ENCODE measurements around the gene ELAC2. TPM values are rescaled to one million over a fixed set of nuclear protein-coding genes. Genes with fewer than 3 reads are reported as not detected.

Gene ELAC2
- total RNA-seq, 2 donors from 2014 or later, result 42.9 to 59.7 TPM

DNA sequence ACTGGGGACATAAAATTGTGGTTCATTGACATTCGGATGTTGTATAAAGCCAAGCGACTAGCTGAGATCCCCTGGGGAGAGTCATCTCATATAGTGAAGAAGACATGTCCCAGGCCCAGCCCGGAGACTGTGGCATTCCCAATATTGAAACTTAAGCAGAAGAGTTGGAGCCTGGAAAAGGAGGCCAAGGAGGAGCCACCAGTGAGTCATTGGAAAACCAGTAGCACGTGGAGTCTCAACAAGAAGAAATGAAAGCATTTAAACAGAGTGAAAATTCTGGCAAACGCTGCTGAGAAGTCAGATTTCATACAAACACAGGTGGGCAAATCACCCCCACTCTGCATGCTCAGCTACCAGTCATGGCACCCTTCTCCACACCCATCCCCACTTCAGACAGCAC is 9.4 kb upstream of the ELAC2 start:
- H3K9ac ChIP-seq (ENCODE audit: low read depth in 2 of 2, low read length in 2 of 2), result no peak overlapping the region
- no peaks in the 10 kb centered on the region for H3K9me3 ChIP-seq
- no peak overlapping the region for H3K4me3 ChIP-seq
- H3K27ac ChIP-seq, result no peak overlapping the region
- no peaks in the 10 kb centered on the region for H3K36me3 ChIP-seq
- no peaks in the 10 kb centered on the region for H3K27me3 ChIP-seq
- DNase-seq, result no peak
- TF ChIP-seq, protein P1, sequence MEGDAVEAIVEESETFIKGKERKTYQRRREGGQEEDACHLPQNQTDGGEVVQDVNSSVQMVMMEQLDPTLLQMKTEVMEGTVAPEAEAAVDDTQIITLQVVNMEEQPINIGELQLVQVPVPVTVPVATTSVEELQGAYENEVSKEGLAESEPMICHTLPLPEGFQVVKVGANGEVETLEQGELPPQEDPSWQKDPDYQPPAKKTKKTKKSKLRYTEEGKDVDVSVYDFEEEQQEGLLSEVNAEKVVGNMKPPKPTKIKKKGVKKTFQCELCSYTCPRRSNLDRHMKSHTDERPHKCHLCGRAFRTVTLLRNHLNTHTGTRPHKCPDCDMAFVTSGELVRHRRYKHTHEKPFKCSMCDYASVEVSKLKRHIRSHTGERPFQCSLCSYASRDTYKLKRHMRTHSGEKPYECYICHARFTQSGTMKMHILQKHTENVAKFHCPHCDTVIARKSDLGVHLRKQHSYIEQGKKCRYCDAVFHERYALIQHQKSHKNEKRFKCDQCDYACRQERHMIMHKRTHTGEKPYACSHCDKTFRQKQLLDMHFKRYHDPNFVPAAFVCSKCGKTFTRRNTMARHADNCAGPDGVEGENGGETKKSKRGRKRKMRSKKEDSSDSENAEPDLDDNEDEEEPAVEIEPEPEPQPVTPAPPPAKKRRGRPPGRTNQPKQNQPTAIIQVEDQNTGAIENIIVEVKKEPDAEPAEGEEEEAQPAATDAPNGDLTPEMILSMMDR (IDR thresholded peaks at IDR 0.05), result no peak
- intact Hi-C loops (cut with DNase I), result no loop called here
- H3K4me1 ChIP-seq, result no peaks in the 10 kb centered on the region

DNA sequence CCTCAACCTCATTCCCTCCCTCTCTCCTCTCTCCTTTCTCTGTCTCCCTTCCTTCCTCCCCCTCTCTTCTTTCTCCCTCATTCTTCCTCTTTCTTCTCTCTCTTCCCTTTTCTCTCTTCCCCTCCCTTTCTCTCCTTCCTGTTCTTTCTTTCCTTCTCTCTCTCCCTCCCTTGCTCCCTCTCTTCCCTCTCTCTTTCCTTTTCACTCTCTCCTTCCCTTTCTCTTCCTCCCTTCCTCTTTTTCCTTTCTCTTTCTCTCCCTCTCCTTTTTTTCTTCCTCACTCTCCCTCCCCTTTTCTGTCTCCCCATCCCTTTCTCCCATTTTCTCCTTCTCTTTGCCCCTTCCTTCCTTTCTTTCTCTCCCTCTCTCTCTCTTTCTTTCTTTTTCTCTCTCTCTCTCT is 7.9 kb upstream of the ELAC2 start:
- no peaks in the 10 kb centered on the region for H3K27me3 ChIP-seq
- intact Hi-C loops (cut with DNase I), result no loop called here
- TF ChIP-seq, protein P1 (IDR thresholded peaks at IDR 0.05), result no peak
- H3K9me3 ChIP-seq, result no peaks in the 10 kb centered on the region
- no peaks in the 10 kb centered on the region for H3K4me1 ChIP-seq
- H3K4me3 ChIP-seq, result no peak overlapping the region
- no peak overlapping the region for H3K27ac ChIP-seq
- DNase-seq, result no peak
- no peaks in the 10 kb centered on the region for H3K36me3 ChIP-seq
- H3K9ac ChIP-seq (ENCODE audit: low read depth in 2 of 2, low read length in 2 of 2), result no peak overlapping the region

DNA sequence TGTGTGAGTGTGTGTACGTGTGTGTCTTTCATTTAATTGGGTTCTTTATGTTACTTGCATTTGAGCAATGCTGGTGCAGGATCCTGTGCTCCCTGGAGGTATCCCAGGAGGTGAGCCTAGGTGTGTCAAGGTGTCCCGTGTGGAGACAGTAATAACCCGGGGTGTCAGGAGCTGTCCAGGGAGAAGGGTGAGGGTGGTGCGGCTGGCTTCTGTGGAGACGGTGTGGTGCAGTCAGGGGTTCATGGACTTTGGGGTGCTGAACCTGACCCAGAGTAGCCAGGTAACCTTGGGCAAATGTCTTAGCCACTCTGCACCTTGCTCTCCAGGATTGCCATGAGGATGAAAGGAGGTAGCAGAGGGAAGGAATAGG is 7.4 kb upstream of the ELAC2 start:
- Histone ChIP-seq H3K9me3 (no peaks in the 10 kb centered on the region), H3K4me3 (no peak overlapping the region), H3K27ac (no peak overlapping the region), H3K36me3 (no peaks in the 10 kb centered on the region), H3K4me1 (no peaks in the 10 kb centered on the region), H3K9ac (ENCODE audit: low read depth in 2 of 2, low read length in 2 of 2) (no peak overlapping the region), H3K27me3 (no peaks in the 10 kb centered on the region)
- TF ChIP-seq, protein P1 (IDR thresholded peaks at IDR 0.05), result no peak
- no peak for DNase-seq
- intact Hi-C loops (cut with DNase I), result no loop called here

DNA sequence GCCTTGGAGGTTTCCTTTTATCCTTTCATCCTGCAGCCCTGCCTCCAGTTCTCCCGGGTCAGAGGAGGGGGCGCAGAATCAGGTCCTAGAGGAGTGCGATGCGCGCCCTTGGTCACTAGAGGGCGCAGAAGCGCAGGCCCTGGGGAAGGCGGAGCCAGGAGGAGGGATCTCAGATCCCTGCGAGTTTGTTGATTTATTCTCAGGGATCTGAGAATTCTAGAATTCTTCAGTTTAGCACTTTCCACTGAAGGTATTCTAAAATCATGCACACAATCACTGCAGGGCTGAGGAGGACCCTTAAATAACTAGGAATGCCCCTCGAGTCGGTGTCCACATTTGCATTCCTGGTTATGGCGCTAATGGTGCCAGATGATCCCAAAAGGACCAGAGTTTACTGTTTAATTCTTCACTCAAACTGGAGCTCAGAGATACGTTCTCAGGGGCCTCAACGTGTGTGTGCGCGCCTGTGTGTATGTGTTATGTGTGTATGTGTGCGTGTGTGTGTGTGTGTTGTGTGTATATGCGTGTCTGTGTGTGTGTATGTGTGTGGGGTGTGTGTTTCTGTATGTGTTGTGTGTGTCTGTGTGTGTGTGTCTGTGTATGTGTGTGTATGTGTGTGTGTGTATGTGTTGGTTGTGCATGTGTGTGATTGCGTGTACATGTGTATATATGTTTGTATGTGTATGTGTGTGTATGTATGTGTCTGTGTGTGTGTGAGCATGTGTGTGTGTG is 6.9 kb upstream of the ELAC2 start:
- TF ChIP-seq, protein P1 (IDR thresholded peaks at IDR 0.05), result peak; percentile 95
- Histone ChIP-seq H3K27ac (no peak overlapping the region), H3K9me3 (no peaks in the 10 kb centered on the region), H3K4me3 (no peak overlapping the region), H3K36me3 (no peaks in the 10 kb centered on the region), H3K27me3 (no peaks in the 10 kb centered on the region), H3K9ac (ENCODE audit: low read depth in 2 of 2, low read length in 2 of 2) (no peak overlapping the region), H3K4me1 (no peaks in the 10 kb centered on the region)
- intact Hi-C loops (cut with DNase I), result no loop called here
- DNase-seq, result peak; percentile 60

DNA sequence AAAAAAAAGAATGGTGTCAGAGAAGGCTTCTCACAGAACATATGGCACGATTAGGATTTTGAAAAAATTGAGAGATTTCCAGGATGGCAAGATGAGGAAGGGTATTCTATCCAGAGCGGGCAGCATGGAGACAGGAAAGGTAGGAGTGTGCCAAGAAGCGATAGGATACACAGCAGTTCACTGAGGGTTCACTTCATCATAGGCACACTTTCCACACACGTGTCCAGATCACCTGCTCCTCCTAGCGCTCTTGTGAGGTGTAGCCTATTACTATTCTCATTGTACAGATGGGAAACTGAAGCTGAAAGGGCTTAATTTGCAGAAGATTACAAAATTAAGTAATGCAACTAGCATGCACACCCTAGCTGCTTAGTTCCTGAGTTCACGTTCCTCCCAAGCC is 6.2 kb upstream of the ELAC2 start:
- Histone ChIP-seq H3K4me1 (no peaks in the 10 kb centered on the region), H3K9me3 (no peaks in the 10 kb centered on the region), H3K4me3 (no peak overlapping the region), H3K9ac (ENCODE audit: low read depth in 2 of 2, low read length in 2 of 2) (no peak overlapping the region), H3K36me3 (no peaks in the 10 kb centered on the region), H3K27me3 (no peaks in the 10 kb centered on the region), H3K27ac (no peak overlapping the region)
- intact Hi-C loops (cut with DNase I), result no loop called here
- TF ChIP-seq, protein P1 (IDR thresholded peaks at IDR 0.05), result no peak
- DNase-seq, result no peak

All from colonic mucosa (tissue), 4 donors.